ENCODE data around the gene DNAH8. TPM values are rescaled to one million over a fixed set of nuclear protein-coding genes. Genes with fewer than 3 reads are reported as not detected.

The DNAH8 gene
- total RNA-seq, 1 donor from 2014 or later = not detected

DNA sequence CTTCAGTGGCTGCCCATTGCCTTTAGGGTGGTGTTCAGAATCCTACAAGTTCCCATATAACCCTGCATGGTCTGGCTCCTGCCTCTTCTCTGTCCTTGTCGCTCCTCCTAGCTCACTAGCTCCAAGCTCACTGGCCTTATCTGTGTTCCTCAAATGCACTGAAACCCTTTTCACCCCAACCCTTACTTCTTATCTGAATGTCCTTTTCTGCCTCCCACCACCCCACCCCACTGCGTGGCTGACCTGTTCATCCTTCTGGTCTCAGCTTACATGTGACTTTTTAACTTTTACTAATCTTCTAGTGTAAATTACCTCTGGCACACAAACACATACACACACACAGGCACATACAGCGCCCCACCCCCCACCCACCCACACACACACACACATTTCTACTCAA, 292.5 kb downstream of the DNAH8 start:
- DNase-seq (ENCODE audit: low spot score) = no peak

DNA sequence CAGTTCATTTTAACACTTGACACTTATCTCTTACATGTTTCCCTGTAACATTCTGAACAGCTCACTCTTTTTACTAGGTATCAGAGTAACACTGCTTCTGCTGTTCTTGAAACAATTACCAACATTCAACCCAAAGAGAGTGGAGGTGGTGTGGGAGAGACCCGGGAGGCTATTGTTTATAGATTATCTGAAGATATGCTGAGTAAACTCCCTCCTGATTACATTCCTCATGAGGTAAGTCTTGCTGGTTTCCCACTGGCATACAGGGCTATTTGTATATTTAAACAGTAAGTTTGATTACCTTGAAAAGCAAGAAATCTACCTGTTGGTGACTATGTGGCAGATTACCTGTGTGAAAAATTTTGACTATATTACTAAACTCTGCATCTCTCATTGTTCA, 293.6 kb downstream of the DNAH8 start:
- DNase-seq (ENCODE audit: low spot score) = no peak

DNA sequence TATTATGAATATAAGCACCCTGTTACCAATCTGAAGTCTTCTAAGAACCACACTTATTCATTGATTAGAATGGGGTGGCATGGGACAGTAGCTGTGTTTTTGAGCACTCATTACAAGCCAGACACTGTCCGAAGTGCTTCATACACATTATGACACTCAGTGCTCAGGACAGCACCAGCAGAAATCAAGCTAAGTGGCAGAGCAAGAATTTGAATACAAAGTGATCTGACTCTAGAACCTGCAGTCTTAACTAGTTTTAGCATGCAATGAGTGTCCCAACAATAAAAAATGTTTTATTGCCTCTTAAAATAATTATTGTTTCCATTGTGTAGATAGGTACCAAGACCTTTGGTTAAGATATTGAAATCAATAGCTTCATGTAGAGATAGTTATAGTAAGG, 294.4 kb downstream of the DNAH8 start:
- DNase-seq (ENCODE audit: low spot score) = no peak

DNA sequence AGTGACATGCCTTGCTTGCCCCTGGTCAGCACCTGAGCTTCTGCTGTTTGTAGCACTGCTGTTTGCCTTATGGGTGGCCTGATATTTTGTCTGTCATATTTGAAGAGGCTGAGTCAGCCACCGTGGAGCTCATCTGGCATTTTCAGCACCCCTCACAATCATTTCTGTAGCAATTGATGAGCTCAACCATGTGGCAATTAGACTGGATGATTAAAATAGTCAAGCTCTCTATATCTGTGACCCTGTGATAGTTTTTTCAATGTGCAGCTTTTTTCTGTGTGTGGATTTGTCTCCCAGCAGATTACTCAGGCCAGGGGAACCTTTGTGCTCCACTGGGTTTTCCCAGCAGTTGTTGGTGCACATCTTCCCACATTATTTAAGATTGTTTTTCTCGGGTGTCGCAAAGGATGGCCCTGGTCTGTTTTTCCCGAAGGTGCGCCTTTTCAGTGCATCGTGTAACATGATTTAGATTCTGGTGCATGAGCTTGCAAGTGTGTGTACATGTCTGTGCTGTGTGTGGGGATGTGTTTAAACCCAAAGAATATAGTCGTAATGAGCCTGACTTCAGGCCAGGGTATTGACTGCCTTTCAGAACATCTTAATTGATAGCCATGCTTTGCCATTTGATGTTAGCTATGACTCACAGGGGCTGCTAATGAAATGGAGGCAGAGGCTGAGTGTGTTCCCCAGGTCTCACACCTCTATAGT, 301.9 kb downstream of the DNAH8 start:
- DNase-seq (ENCODE audit: low spot score) = no peak

DNA sequence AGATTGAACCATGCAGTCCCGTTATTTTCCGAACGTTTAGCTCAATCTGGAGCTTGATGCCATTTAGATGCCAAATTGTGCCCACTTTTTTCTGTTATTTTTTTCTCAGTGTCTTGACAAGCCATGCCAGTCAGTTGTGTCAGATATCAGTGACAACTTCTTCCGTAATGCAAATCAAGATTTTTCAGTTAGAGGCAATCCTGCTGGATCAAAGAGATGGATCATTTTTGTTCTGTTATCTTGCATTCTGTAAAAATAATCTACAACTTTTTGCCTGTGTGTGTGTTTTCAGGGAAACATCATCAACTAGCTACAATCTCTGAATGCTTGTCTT, 302.4 kb downstream of the DNAH8 start:
- no peak for DNase-seq (ENCODE audit: low spot score)

DNA sequence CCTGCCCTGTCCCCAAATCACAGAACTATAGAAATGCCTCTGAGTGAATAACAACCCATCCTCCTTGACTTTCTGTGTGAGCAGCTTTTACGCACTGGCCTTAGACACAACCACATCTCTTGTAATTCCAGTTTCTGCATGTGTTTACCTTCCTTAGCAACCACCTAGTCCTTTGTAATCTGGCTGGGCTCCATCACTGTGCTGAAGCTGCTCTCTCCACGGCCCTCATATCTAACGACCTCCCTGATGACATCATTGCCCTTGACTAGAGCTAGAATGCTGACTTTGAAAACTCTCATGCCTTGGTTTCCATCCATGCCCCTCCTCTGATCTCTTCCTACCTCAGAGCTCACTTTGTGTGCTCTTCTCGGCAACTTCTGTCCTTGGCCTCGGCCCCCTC, 303.0 kb downstream of the DNAH8 start:
- DNase-seq (ENCODE audit: low spot score) = no peak

DNA sequence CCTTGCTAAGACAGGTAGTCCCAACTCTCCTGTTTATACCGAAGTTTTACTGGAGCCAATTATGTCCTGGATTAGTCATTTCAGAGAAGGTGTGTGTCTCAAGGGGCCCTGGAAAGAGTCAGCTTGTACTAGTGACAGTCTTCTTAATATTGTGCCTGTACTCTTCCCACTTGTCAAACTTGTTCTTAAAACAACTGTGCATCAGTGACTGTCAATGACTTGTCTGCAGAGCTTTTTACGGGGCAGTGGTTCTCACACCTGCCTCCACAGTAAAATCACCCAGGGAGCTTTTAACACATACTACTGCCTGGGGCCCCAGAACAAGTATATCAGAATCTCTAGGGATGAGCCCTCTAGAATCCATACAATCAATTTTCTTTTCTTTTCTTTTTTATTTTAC, 305.0 kb downstream of the DNAH8 start:
- no peak for DNase-seq (ENCODE audit: low spot score)

DNA sequence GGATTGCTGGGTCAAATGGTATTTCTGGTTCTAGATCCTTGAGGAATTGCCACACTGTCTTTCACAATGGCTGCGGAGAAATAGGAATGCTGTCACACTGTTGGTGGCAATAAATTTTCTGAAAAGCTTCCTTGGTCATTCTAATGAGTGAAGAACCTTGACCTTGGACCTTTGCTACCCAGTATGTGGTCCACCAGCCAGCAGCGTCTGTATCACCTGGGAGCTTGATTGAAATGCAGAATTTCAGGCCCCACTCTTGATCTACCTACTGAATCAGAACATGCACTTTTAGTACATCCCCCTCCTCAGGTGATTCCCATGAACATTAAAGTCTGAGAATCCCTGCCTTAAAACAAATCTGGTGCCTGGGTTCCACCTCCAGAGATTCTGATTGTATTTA, 305.9 kb downstream of the DNAH8 start:
- no peak for DNase-seq (ENCODE audit: low spot score)

DNA sequence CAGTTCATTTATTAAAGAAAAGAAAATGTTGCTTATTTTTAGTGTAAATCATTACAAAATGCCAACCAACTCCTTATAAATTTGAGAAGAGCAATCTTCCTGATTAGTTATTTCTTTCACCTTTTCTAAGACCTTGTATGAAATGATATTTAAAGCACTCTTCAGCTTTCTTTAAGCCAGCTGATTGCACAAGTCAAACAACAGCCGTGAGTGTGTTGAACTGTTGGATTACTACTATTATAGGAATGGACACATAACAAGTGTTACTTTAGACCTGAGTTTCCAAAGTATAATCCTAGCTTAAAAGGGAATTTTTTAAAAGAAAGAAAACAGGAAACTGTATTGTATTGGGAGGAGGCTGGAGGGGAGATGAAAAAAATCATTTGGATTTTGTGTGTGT, 306.7 kb downstream of the DNAH8 start:
- DNase-seq (ENCODE audit: low spot score) = no peak

DNA sequence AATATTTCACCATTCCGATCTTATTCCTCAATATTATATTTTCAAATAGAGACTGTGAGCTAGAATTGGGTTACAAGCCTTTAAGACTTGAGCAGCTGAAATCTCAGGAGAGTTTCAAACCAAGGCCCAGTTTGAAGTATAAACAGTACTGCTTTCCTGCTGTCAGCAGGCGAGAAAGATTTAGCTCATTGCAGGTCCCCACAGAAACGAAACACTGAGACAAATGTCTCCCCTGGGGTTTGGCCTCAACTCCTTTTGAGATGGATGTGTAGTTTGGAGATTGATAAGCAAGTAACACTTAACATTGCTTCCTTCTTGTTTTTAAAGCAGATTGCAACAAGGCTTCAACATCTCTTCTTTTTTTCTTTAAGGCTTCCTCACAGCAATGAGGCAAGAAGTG, 311.1 kb downstream of the DNAH8 start:
- DNase-seq (ENCODE audit: low spot score) = no peak

DNA sequence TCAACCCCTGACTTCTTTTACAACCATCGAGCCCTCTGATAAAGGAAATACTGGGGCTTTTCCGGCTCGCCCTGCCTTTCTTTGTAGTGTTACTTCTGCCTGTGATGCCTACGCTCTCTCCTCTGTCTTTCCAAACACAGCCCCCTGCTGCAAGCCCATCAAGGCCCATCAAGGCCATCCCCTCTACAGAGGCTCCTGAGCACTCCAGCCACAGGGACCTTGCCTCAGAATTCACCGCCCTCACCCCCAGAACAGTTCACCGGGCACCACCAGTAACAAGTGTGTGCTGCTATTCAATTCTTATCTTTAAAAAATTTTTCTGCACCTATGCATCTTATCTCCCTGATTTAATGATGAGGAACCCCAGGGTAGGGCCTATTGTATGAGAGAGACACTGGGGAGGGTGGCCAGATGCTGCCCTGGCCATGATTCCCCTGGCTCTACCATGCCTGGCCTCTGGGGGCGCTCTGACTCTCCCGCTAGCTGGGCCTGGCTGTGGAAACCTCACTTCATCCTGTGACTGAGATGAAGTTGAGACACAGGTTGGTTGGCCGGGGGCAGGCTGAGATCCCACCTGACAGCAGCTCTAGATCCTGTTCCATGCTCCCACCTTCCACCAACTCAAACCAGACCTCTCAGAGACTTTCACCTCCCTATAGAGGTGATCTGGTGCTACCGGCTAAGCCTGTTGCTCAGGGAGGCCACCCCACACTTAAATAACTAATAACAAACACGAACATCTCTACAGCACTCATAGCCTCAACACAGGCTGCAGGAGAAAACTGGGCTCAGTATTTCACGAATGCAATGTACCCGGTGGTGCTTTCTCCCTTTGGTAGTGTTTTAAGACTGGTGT, 314.3 kb downstream of the DNAH8 start:
- no peak for DNase-seq (ENCODE audit: low spot score)

DNA sequence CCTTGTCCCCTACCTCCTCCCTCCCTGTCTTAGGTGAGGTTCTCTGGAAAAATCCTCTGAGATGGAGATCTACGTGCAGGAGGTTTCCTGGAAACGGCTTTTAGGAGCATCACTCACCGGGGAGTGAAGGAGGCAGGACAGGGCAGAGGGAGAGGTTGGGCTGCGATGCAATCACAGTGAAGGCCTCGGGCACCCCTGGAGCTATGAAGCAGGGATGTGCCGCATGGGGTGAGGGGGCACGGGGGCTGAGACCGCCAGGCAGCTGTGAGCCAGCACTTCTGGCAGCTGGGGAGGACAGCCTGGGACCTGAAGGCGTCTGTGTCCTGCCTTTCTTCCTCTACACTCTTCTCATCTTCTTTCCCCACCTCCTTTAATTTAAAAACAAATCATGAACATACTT, 320.6 kb downstream of the DNAH8 start:
- no peak for DNase-seq (ENCODE audit: low spot score)

DNA sequence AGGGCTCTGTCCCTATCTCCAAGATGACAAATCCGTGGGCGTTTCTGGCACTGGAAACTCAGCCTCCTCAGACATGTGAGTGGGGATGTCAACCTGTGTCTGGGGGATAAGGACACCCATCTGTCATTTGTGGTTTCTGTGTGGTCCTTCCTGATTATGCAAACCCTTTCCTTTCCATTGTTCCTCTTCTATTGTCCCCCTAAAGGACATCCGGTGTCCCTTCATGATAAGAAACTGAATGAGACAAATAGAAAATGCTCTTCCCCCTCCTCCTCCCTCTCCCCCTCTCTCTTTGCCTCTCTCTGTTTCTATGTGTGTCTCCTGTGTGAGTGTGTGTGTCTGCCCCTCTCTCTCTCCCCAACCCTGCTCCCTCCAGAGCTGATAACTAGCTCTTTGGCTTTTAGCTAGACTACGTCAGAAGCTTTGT, 322.0 kb downstream of the DNAH8 start:
- DNase-seq (ENCODE audit: low spot score) = no peak

DNA sequence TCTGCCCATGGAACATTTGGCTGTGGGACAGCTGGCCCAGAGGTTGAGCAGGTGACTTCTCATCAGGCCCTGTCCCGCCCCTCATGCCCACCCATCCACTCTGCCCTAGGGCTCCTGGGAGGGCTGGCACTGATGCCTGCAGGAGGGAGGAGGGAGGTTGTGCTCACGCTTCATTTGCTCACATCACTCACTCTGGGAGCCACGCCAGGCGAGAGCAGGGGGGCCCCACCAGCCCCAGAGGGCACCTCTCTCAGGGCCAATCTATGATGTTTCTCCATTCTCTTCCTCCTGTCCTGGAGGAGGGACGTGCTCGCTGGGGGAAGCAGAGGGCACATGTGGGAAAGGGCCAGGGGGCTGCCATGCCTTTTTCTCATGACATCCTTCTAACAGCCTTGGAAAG, 322.6 kb downstream of the DNAH8 start:
- DNase-seq (ENCODE audit: low spot score) = no peak

DNA sequence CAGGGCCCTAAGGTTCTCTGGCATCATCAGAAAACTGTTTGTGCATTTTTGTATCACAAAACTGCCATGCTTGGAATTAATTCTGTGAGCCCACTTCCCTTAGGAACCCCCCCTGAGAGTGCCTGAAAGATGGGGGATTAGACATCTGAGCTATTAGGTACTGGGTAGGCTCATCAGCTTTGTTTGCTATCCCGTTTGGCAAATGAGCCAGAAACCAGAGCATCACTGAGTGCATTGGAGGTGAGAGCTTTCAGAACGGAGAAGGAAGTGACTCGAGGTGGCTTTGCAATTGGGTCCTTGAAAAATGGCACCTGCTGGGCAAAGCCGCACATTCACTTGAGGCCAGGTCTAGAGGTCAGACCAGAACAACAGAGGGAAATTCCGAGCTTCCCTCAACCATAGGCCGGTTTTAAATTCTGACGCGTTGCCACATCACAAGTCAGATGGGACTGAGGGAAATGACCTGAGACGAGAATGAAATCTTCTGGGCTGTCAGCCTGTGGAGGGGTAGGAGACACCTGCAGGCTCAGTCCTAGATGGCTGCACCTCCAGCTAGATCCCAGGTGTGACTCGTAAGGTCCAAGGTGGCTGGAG, 325.1 kb downstream of the DNAH8 start:
- DNase-seq (ENCODE audit: low spot score) = no peak

DNA sequence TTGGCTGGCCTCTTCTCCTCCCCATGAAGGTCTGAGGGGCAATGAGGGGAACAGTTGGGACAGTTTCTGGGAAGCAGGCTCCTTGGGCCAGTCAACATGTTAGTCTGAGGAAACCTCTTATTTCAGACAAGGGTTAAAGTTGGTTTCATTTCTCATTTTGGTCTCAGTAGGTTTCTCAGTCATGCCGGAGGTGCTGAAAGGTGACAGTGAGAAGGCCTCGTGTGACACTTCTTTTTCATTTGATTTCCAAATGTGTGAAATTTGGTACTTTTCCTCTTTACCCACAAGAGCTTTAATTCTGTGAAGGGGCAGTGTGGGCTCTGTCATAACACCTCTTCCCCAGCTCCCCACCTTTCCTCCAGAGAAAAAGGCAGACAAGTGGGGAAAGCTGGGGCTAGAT, 326.0 kb downstream of the DNAH8 start:
- DNase-seq (ENCODE audit: low spot score) = no peak

DNA sequence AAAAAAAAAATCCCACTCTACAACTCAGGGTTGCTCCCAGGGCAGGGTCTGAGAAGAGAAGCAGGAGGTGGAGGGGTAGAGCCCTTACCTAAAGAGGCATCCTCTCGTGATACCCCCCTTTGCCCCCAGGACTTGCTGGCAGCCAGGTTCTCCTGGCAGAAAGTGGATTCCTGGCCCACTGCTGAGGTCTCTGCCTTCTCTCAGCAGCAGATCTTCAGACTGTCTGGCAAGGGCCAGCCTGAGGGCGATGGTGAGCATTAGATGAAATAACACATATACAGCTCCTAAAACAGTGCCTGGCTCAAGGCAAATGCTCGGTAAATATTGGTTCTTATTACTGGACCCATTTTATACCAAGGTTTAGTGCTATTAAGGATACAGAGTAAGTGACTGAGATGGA, 328.7 kb downstream of the DNAH8 start:
- no peak for DNase-seq (ENCODE audit: low spot score)

DNA sequence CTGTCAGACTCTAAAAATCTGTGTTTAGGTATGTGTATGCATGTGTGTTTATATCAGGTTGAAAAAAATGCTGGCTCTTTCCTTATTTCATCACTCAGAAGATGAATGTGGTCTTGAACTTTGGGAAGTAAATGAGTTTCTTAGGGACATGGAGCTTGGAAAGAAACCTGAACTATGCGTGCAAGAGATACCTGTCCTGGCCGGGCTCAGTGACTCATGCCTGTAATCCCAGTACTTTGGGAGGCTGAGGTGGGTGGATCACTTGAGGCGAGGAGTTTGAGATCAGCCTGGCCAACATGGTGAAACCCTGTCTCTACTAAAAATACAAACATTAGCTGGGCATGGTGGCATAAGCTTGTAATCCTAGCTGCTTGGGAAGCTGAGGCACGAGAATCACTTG, 329.1 kb downstream of the DNAH8 start:
- DNase-seq (ENCODE audit: low spot score) = no peak

DNA sequence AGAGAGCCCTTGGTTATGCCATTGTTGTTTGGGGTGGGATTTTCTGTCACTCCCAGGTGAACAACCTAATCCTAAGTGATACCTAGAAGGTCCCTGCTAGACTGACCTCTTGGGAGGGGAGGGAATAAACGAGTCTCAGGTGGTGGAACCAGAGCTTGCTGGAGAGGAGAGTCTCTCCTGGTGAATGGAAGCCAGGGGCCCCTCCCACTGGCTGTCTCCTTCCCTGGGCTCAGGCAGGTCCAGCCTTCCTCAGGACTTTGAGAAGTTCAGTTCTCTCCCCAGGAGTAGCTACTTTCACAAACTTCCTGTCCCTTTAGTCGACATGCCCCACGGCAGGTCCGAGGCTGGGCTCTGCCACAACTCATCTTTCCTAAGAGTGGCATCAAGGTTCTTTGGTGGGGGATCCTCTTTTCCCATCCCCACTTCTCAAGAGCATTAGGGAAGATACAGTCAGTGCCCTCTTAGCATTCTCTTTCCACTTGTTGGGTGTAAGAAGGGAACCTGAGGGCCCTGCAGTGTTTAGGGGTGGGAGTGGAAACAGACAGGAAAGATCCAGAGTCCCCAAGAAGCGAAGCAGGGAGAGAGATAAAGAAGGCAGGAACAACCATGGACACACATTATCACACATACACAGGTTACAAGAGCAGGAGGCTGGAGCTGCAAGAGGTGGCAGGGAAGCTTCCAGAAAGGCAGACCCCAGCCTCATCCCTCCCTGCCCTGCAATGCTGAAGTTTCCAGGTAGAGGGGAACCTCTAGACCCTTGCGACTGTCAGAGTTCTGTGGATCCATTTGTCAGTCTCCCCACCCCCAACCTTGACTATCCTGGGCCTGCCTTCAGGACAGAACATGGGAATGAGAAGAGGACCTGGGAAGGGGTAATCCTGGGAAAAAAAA, 332.6 kb downstream of the DNAH8 start:
- DNase-seq (ENCODE audit: low spot score) = no peak

DNA sequence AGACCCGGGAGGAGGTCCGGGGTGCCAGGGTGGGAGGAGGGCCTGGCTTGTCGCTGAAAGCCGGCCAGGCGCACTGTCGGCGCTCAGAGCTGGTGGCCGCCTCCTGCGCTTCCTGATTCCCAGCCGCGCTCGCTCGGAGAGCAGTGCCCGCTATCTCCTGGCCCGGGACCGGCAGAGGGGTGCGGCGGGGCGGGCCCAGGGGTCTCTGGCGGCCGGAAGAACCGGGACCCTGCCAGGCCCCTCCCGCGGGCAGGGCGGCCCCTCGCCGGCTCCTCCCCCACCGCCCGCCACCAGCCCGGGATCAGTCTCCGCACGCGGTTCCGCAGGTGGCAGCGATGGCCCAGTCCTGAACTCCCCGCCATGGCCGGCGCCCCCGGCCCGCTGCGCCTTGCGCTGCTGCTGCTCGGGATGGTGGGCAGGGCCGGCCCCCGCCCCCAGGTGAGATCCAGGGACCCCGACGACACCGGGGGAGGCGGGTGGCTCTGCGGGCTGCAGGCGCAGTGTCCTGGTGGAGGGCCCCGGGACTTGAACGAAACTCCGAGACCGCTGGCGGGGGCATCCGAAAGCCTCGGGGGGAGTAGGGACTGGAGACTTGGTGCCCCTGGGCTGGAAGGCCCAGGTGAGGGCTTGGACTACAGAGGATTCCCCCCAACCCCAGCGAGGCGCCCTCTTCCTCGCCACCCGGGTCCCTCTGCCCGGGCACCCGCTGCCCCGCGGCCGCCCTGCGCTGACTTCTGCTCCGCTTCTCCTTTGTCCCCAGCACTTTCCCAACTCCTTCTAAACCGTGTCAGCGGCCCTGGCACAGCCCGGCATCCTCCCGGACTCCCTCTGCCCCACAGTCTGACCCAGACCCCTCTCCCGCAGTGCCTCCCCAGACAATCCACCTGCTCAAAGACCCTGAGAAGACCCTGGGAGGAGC, 333.6 kb downstream of the DNAH8 start, which contains the start of gene GLP1R:
Gene GLP1R (plus strand): TSS at position 301 of the 919 bp plus-strand sequence. CDS start 60 bp downstream, at position 361.
- no peak for DNase-seq (ENCODE audit: low spot score)

Measured in mesenteric fat pad (tissue), 1 donor.